Left ventricle myocardium inferior (tissue), 1 donor: Measurements from ENCODE around the gene UCHL5. TPM values are rescaled to one million over a fixed set of nuclear protein-coding genes. Genes with fewer than 3 reads are reported as not detected.
"Not testable (repeated sequence)": the region's sequence is repeated elsewhere in the genome, so short reads cannot be mapped to it uniquely, and the experiment has no call there.

Source experiments
- DNase-seq: peaks from one replicate; pipeline ENCODE4 v3.0.0-alpha.2; 2020
- H3K27ac ChIP-seq: fragments of 200-600 bp; replicated peaks from 2 replicates; pipeline ENCODE4 v1.8.0; 2021
- H3K27me3 ChIP-seq: fragments of 200-600 bp; 2 replicates; pipeline ENCODE4 v1.8.0; 2021; ENCODE audit warnings: low read depth
- H3K36me3 ChIP-seq: fragments of 200-600 bp; 2 replicates; pipeline ENCODE4 v1.8.0; 2021
- H3K4me1 ChIP-seq: fragments of 200-600 bp; 2 replicates; pipeline ENCODE4 v1.8.0; 2021
- H3K4me3 ChIP-seq: fragments of 200-600 bp; 2 replicates; pipeline ENCODE4 v1.8.0; 2021; ENCODE audit warnings: mild to moderate bottlenecking, moderate library complexity
- H3K9me3 ChIP-seq: fragments of 200-600 bp; replicated peaks from 2 replicates; pipeline ENCODE4 v1.8.0; 2021
- intact Hi-C: fragments of 100-400 bp; cut with micrococcal nuclease; formaldehyde crosslinking; loops from one replicate; pipeline ENCODE4 v1.11.0; 2022
- total RNA-seq: library from RNA; stranded (reverse); fragmentation: NEBNext Ultra II Directional; extraction: Animal tissue kit (Norgen Biotek cat#: 25700); gene quantifications from one replicate; pipeline ENCODE4 v1.2.1, GENCODE V29; 2021
- TF ChIP-seq, protein P1 (sequence below): fragments of 200-600 bp; IDR thresholded peaks from 2 replicates; pipeline ENCODE4 v1.8.0; 2021; ENCODE audit warnings: antibody characterized with exemption, mild to moderate bottlenecking, borderline replicate concordance
- donor health status: DM: no; HTN: yes; CAD: no; lungs with severe emphysema.

UCHL5 gene
- total RNA-seq, 1 donor from 2014 or later: 43.0 TPM

DNA sequence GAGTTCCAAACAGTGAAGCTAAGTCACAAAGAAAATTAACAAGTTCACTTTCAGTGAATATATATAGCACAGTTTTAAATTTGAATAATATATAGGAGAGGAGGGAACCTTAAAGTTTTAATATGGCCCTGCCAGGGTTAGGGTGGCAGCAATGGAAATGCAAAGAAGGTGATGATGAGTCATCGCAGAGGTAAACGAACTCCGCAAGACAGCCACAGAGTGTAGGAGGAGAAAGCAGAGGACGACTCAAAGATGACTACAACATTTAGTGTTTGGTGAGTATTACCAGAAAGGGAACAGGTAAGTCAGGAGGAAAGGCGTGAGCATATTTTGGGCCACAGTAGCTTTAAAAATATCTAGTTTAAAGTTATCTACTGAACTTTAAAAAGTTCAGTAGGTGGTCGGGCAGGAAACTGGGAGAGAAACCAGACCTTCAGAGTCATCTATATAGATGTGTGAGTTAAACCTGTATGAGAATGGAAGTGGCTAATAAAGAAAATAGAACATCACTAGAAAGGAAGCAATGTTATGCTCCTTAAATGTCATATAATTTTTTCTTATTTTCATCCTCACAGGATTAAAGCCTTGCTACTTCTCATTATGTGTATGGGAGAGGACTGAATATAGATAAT, 75.7 kb downstream of the UCHL5 start:
- H3K27ac ChIP-seq: no peak overlapping the region
- no peak overlapping the region for H3K4me3 ChIP-seq
- H3K4me1 ChIP-seq: peaks cover 3% of the 10 kb centered on the region
- DNase-seq: no peak
- TF ChIP-seq, protein P1, sequence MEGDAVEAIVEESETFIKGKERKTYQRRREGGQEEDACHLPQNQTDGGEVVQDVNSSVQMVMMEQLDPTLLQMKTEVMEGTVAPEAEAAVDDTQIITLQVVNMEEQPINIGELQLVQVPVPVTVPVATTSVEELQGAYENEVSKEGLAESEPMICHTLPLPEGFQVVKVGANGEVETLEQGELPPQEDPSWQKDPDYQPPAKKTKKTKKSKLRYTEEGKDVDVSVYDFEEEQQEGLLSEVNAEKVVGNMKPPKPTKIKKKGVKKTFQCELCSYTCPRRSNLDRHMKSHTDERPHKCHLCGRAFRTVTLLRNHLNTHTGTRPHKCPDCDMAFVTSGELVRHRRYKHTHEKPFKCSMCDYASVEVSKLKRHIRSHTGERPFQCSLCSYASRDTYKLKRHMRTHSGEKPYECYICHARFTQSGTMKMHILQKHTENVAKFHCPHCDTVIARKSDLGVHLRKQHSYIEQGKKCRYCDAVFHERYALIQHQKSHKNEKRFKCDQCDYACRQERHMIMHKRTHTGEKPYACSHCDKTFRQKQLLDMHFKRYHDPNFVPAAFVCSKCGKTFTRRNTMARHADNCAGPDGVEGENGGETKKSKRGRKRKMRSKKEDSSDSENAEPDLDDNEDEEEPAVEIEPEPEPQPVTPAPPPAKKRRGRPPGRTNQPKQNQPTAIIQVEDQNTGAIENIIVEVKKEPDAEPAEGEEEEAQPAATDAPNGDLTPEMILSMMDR: no peak
- H3K36me3 ChIP-seq: peaks cover 10% of the 10 kb centered on the region
- no peaks in the 10 kb centered on the region for H3K9me3 ChIP-seq
- no peaks in the 10 kb centered on the region for H3K27me3 ChIP-seq
- intact Hi-C loops: no loop called here

DNA sequence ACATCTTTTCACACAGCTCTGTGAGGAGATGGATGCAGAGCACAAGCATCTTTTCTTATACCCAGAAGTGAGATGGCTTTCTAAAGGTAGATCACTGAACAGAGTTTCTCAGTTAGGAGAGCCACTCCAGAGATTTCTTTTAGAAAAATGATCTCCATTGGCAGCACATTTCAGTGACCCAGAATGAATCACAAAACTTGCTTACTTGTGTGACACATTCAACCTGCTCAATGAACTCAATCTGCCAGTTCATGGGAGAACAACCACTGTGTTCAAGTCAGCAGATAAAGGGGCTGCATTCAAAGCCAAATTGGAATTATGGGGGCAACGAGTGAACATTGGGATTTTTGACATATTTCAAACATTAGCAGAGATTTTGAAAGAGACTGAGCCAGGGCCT, 78.3 kb downstream of the UCHL5 start:
- no peaks in the 10 kb centered on the region for H3K9me3 ChIP-seq
- DNase-seq: no peak
- TF ChIP-seq, protein P1: no peak
- H3K4me1 ChIP-seq: peaks cover 3% of the 10 kb centered on the region
- H3K4me3 ChIP-seq: no peak overlapping the region
- H3K27me3 ChIP-seq: no peaks in the 10 kb centered on the region
- intact Hi-C loops: no loop called here
- peaks cover 4% of the 10 kb centered on the region for H3K36me3 ChIP-seq
- no peak overlapping the region for H3K27ac ChIP-seq

DNA sequence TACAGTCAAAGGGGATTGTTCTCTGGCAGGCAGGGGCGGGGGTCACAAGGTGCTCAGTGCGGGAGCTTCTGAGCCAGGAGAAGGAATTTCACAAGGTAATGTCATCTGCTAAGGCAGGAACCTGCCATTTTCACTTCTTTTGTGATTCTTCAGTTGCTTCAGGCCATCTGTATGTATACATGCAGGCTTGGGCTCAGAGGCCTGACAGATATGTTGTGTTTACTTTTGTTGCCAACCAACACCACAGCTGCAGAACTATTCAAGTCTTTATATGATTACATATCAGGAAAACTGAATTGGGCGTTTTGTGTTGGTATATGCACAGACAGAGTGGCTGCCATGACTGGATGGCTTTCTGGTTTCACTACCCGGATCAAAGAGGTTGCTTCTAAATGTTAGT, 78.8 kb downstream of the UCHL5 start:
- intact Hi-C loops, H3K4me1 ChIP-seq, H3K9me3 ChIP-seq: not testable (repeated sequence)

DNA sequence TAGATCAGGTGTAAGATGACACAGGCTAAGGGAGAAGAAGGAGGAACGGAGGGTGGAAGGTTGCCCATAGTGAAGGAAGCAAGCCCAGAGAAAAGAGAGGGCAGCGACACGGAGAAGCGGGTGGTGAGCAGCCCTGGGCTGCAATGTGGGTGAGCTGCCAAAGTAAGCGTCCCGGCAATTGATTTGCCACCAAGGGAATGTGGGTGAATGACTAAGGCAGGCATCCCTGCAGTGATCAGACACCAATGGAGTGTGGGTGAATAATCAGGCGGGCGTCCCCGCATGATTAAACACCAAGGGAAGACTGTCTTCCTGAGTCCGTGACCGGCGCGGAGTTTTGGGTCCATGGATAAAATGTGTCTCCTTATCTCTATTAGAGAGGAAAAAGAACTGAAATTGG, 79.6 kb downstream of the UCHL5 start:
- Histone ChIP-seq H3K4me1 (peaks cover 3% of the 10 kb centered on the region), H3K27ac (no peak overlapping the region), H3K9me3 (no peaks in the 10 kb centered on the region), H3K36me3 (peaks cover 4% of the 10 kb centered on the region), H3K27me3 (no peaks in the 10 kb centered on the region), H3K4me3 (no peak overlapping the region)
- intact Hi-C loops: no loop called here
- no peak for DNase-seq
- TF ChIP-seq, protein P1: no peak

More for the DNA sequence above, 78.8 kb downstream of the UCHL5 start:
- not testable (repeated sequence) for H3K27ac ChIP-seq, H3K27me3 ChIP-seq, DNase-seq, H3K36me3 ChIP-seq, H3K4me3 ChIP-seq

DNA sequence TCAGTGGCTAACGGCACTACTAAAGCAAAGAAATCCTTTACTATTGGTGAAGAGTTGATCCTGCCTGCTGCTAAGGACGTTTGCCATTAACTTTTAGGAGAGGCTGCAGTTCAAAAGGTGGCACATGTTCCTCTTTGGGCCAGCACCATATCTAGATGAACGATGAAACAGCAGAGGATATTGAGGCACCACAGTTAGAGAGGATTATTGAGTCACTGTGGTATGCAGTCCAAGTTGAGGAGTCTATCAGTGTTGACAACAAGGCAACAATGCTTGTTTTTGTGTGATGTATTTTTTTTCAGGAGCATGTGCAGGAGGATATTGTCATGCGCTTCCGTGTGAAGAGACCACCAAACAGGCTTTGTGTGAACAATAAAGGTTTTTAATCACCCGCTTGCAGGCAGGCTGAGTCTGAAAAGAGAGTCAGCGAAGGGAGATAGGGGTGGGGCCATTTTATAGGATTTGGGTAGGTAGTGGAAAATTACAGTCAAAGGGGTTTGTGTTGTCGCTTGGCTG, 80.9 kb downstream of the UCHL5 start:
- intact Hi-C loops: no loop called here
- peaks cover 3% of the 10 kb centered on the region for H3K4me1 ChIP-seq
- no peaks in the 10 kb centered on the region for H3K27me3 ChIP-seq

More for the DNA sequence above, 80.9 kb downstream of the UCHL5 start:
- Histone ChIP-seq H3K4me3 (no peak overlapping the region), H3K36me3 (peaks cover 4% of the 10 kb centered on the region), H3K27ac (no peak overlapping the region), H3K9me3 (no peaks in the 10 kb centered on the region)
- TF ChIP-seq, protein P1: no peak
- DNase-seq: no peak
